Muscle of leg (tissue), 11 donors: ENCODE results near the gene RASSF5. TPM values are rescaled to one million over a fixed set of nuclear protein-coding genes. Genes with fewer than 3 reads are reported as not detected.
"Not testable (repeated sequence)": the region's sequence is repeated elsewhere in the genome, so short reads cannot be mapped to it uniquely, and the experiment has no call there.

Source experiments
- DNase-seq: peaks from one replicate; pipeline ENCODE4 v3.0.0; 2013
- H3K27ac ChIP-seq: one replicate; pipeline ENCODE4 v1.5.1; 2013; ENCODE audit warnings: mild to moderate bottlenecking, low read length, control low read depth
- H3K27me3 ChIP-seq: one replicate; pipeline ENCODE4 v1.6.1; 2013; ENCODE audit warnings: low read length; ENCODE audit not compliant: control insufficient read depth, insufficient read depth
- H3K36me3 ChIP-seq: one replicate; pipeline ENCODE4 v1.6.1; 2013; ENCODE audit warnings: low read length; ENCODE audit not compliant: control insufficient read depth, insufficient read depth
- H3K4me1 ChIP-seq: one replicate; pipeline ENCODE4 v1.6.1; 2013; ENCODE audit warnings: low read length; ENCODE audit not compliant: control insufficient read depth, insufficient read depth
- H3K4me3 ChIP-seq: one replicate; pipeline ENCODE4 v1.5.1; 2013; ENCODE audit warnings: low read length, control low read depth
- H3K9me3 ChIP-seq: replicated peaks from 2 replicates; pipeline ENCODE4 v1.6.1; 2013; ENCODE audit warnings: low read depth, low read length; ENCODE audit not compliant: control insufficient read depth
- WGBS: methylation state at CpG from one replicate; pipeline ENCODE4 v1.1.5; 2013; ENCODE audit warnings: missing lambda C conversion rate; ENCODE audit not compliant: insufficient coverage; 5-methylcytosine and 5-hydroxymethylcytosine counted together
- polyA plus RNA-seq, 8 donors: library from polyadenylated mRNA; unstranded; fragments of 120-200 nt; gene quantifications; one replicate each; pipeline versions ENCODE4 v1.2.1 to v1.2.3, GENCODE V29; 2013; ENCODE audit warnings: inconsistent platforms in 1 of 8, low replicate concordance in 1 of 8; ENCODE audit not compliant: insufficient read length in 8 of 8, insufficient read depth in 1 of 8
- total RNA-seq: library from RNA; stranded (reverse); fragments of 120-200 nt; gene quantifications from one replicate; pipeline ENCODE4 v1.2.4, GENCODE V29; 2013

Gene RASSF5
- total and polyA plus RNA-seq, 9 donors, result 3.6 to 8.6 (median 6.3) TPM

DNA sequence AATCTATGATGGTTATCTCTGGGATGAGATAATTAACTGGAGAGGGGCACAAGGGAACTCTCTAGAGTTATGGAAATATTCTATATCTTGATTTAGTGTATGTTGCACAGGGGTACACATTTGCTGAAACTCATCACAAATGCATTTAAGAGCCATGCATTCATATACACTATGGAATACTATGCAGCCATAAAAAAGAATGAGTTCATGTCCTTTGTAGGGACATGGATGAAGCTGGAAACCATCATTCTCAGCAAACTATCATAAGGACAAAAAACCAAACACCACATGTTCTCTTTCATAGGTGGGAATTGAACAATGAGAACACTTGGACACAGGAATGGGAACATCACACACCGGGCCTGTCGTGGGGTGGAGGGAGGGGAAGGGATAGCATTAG lies 119.1 kb downstream of the RASSF5 start:
- H3K36me3 ChIP-seq, H3K27ac ChIP-seq, H3K9me3 ChIP-seq, DNase-seq, H3K4me1 ChIP-seq, H3K27me3 ChIP-seq, H3K4me3 ChIP-seq: not testable (repeated sequence)
- WGBS, result no CpG with 5 or more reads among the region's 2 CpGs

DNA sequence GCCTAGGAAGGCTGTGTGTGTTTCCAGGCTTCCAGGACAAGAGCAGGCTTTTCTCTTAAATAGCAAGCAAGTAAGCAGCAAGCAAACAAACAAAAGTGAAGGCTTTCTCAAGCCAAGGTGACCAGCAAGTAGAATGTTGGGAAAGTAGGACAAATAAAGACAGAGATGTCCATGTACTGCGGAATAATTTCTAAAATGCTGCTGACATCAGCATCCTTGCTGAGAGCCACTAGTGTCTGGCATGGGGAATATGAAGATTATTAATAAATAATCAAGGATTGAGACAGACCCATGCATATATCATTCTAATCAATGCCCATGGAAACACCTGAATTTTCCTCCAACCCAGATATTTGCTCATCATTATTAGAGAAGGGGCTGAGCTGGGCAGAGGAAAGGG lies 121.6 kb downstream of the RASSF5 start:
- Histone ChIP-seq H3K9me3 (peaks cover 2% of the 10 kb centered on the region), H3K27ac (no peak overlapping the region), H3K4me3 (no peak overlapping the region), H3K36me3 (no peaks in the 10 kb centered on the region), H3K4me1 (peaks cover 7% of the 10 kb centered on the region), H3K27me3 (peaks cover 5% of the 10 kb centered on the region)
- no peak for DNase-seq
- no CpG with 5 or more reads among the region's 1 CpG for WGBS

DNA sequence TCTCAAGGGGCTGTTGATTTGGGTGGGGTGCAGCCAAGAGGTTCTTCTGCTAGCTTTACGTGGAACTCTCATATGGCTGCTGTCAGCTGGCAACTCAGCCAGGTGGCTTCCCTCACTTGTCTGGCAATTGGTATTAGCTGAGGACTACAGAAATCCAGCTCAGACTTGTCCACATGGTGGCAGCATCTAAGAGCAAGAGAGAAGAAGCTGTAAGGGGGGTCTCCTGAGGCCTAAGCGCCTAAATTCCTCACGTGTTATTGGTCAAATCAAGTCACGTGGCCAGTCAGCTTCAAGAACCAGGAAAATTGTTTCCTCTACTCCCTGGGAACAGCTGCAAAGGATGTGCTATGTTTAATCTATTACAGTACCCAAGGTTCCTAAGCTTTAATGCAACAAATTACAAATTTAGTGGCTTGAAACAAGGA lies 123.8 kb downstream of the RASSF5 start:
- Histone ChIP-seq H3K4me3 (no peak overlapping the region), H3K9me3 (peaks cover 2% of the 10 kb centered on the region), H3K27ac (no peak overlapping the region), H3K27me3 (peaks cover 11% of the 10 kb centered on the region), H3K36me3 (no peaks in the 10 kb centered on the region), H3K4me1 (peaks cover 22% of the 10 kb centered on the region)
- WGBS, result 12% methylated on average over 3 of the region's 4 CpGs
- peak; percentile 96 for DNase-seq

DNA sequence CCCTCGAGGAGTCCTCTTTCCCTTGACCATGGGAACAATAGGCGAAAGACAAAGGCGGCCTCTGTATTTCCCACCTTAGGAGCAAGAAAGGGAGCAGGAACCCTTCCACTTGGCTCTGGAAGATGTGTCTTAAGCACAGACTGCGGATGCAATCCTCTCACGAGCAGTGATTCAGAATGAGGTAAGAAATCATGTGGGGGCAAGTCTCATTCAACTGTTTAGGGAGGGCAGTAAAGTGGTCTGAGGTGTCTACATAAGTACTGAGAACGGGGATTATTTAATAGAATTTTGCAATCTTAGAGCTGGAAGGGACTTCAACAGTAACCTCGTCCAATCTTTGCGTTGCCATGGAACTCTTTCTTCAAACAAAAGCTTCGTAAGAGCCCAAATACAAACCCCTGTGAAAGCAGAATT lies 126.4 kb downstream of the RASSF5 start:
- H3K4me3 ChIP-seq, result no peak overlapping the region
- WGBS, result 27% methylated on average over 4 of the region's 9 CpGs
- no peaks in the 10 kb centered on the region for H3K36me3 ChIP-seq
- H3K27ac ChIP-seq, result no peak overlapping the region
- H3K4me1 ChIP-seq, result peaks cover 22% of the 10 kb centered on the region
- peak; percentile 84 for DNase-seq
- H3K9me3 ChIP-seq, result no peaks in the 10 kb centered on the region
- peaks cover 9% of the 10 kb centered on the region for H3K27me3 ChIP-seq

GRCh38 chr1:206634365-206635079 lies 127.2 kb downstream of the RASSF5 start:
- DNase-seq, result peak; percentile 96
- WGBS, result 15% methylated on average over 10 of the region's 26 CpGs
- Histone ChIP-seq H3K27ac (peak overlapping the region; percentile 85), H3K9me3 (no peaks in the 10 kb centered on the region), H3K4me1 (peaks cover 22% of the 10 kb centered on the region), H3K4me3 (peak overlapping the region; percentile 77), H3K36me3 (peaks cover 3% of the 10 kb centered on the region), H3K27me3 (peaks cover 9% of the 10 kb centered on the region)

- peak; percentile 95 for DNase-seq
Observed at GRCh38 chr1:206635080-206635977, 128.0 kb downstream of the RASSF5 start, which contains the start of gene DYRK3. Gene DYRK3, plus strand, starts transcription at chr1:206635536. Its CDS starts 168 bp downstream, at chr1:206635704.

GRCh38 chr1:206635978-206636345 lies 128.6 kb downstream of the RASSF5 start:
- H3K9me3 ChIP-seq, result no peaks in the 10 kb centered on the region
- peak; percentile 41 for DNase-seq
- peaks cover 9% of the 10 kb centered on the region for H3K27me3 ChIP-seq
- peak overlapping the region; percentile 85 for H3K27ac ChIP-seq
- 0% methylated on average over 2 of the region's 14 CpGs for WGBS
- peak overlapping the region; percentile 77 for H3K4me3 ChIP-seq
- peaks cover 21% of the 10 kb centered on the region for H3K4me1 ChIP-seq
- peaks cover 3% of the 10 kb centered on the region for H3K36me3 ChIP-seq

More at GRCh38 chr1:206635080-206635977, 128.0 kb downstream of the RASSF5 start, which contains the start of gene DYRK3:
- H3K27ac ChIP-seq, result peak within 1 kb of the TSS; percentile 85
- peak within 1 kb of the TSS; percentile 77 for H3K4me3 ChIP-seq
- H3K4me1 ChIP-seq, result peaks cover 22% of the 10 kb centered on the region
- under 1% methylated on average over 72 of the region's 84 CpGs for WGBS
- H3K9me3 ChIP-seq, result no peaks in the 10 kb centered on the region
- peaks cover 9% of the 10 kb centered on the region for H3K27me3 ChIP-seq
- peaks cover 3% of the 10 kb centered on the region for H3K36me3 ChIP-seq

GRCh38 chr1:206636671-206637070 lies 129.3 kb downstream of the RASSF5 start:
- peaks cover 19% of the 10 kb centered on the region for H3K4me1 ChIP-seq
- H3K4me3 ChIP-seq, result no peak overlapping the region
- DNase-seq, result no peak
- no peaks in the 10 kb centered on the region for H3K9me3 ChIP-seq
- H3K27ac ChIP-seq, result no peak overlapping the region
- peaks cover 9% of the 10 kb centered on the region for H3K27me3 ChIP-seq
- no CpG with 5 or more reads among the region's 4 CpGs for WGBS
- H3K36me3 ChIP-seq, result peaks cover 3% of the 10 kb centered on the region

DNA sequence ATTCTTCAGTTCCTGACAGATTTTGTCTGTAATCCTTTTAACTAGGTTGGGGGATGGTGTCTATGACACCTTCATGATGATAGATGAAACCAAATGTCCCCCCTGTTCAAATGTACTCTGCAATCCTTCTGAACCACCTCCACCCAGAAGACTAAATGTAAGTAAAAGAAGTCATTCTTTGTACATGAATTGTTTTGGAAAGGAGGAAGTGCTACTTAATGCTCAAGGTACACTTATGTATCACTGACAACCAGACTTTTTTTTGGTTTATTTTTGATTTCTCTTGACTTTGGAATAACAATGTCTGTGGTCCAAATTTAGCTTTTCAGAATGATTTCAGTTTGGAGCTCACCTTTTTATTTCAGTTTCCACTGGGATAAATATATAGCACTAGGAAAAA lies 130.3 kb downstream of the RASSF5 start:
- H3K27ac ChIP-seq, result no peak overlapping the region
- no peaks in the 10 kb centered on the region for H3K9me3 ChIP-seq
- DNase-seq, result no peak
- peaks cover 19% of the 10 kb centered on the region for H3K4me1 ChIP-seq
- peaks cover 3% of the 10 kb centered on the region for H3K36me3 ChIP-seq
- no peak overlapping the region for H3K4me3 ChIP-seq
- peaks cover 9% of the 10 kb centered on the region for H3K27me3 ChIP-seq
